Breast epithelium (tissue), 4 donors: ENCODE results near the gene CIZ1. TPM values are rescaled to one million over a fixed set of nuclear protein-coding genes. Genes with fewer than 3 reads are reported as not detected.

Source experiments
- DNase-seq, 2 donors: peaks; one replicate each; pipeline ENCODE4 v3.0.0-alpha.2; 2019; ENCODE audit warnings: low spot score in 2 of 2
- H3K27ac ChIP-seq, 2 donors: fragments of 200-600 bp; sonication (generic) in 1 of 2; one replicate each; pipeline ENCODE4 v1.5.1; 2016 to 2019; ENCODE audit warnings: mild to moderate bottlenecking in 1 of 2
- H3K27me3 ChIP-seq, 2 donors: fragments of 200-600 bp; sonication (generic) in 1 of 2; one replicate each; pipeline versions ENCODE4 v1.5.1 to v1.6.0; 2017 to 2019; ENCODE audit warnings: control low read depth in 1 of 2, mild to moderate bottlenecking in 1 of 2
- H3K36me3 ChIP-seq: fragments of 200-600 bp; one replicate; pipeline ENCODE4 v1.5.1; 2019
- H3K4me1 ChIP-seq, 2 donors: fragments of 200-600 bp; sonication (generic); one replicate each; pipeline ENCODE4 v1.5.1; 2016 to 2019; ENCODE audit warnings: control low read depth in 1 of 2
- H3K4me3 ChIP-seq, 3 donors: fragments of 200-600 bp; sonication (generic); 1 replicate in 2 of 3; 2 replicates in 1 of 3; pipeline ENCODE4 v1.5.1; 2016 to 2019; ENCODE audit warnings: mild to moderate bottlenecking in 3 of 3, moderate library complexity in 2 of 3
- H3K9me3 ChIP-seq, 2 donors: fragments of 200-600 bp; sonication (generic) in 1 of 2; one replicate each; pipeline ENCODE4 v1.5.1; 2016 to 2019; ENCODE audit warnings: control low read depth in 1 of 2
- POLR2A ChIP-seq: fragments of 450-650 bp; IDR thresholded peaks from one replicate; pipeline ENCODE4 v1.6.1; 2016; ENCODE audit warnings: antibody characterized with exemption, mild to moderate bottlenecking, moderate library complexity
- POLR2AphosphoS5 ChIP-seq, 3 donors: sonication (generic); formaldehyde crosslinking; IDR thresholded peaks; one replicate each; pipeline ENCODE4 v1.6.1; 2017; ENCODE audit warnings: antibody characterized with exemption in 3 of 3
- intact Hi-C: fragments of 100-400 bp; cut with DNase I; formaldehyde crosslinking; loops from one replicate; pipeline ENCODE4 v1.15.1; 2023; ENCODE audit warnings: low total_unique reads
- total RNA-seq, 3 donors: library from RNA; depleted of rRNA; stranded (reverse); fragments of >200 nt; gene quantifications; one replicate each; pipeline ENCODE4 v1.1.0, GENCODE V29; 2016
- TF ChIP-seq, protein P1 (sequence below), 3 donors: fragments of 450-650 bp; IDR thresholded peaks; one replicate each; pipeline ENCODE4 v1.5.1; 2016 to 2017; ENCODE audit warnings: antibody characterized with exemption in 3 of 3, mild to moderate bottlenecking in 3 of 3, moderate library complexity in 3 of 3

Gene CIZ1
- total RNA-seq, 3 donors from 2014 or later: 54.1 to 71.8 (median 58.4) TPM

DNA sequence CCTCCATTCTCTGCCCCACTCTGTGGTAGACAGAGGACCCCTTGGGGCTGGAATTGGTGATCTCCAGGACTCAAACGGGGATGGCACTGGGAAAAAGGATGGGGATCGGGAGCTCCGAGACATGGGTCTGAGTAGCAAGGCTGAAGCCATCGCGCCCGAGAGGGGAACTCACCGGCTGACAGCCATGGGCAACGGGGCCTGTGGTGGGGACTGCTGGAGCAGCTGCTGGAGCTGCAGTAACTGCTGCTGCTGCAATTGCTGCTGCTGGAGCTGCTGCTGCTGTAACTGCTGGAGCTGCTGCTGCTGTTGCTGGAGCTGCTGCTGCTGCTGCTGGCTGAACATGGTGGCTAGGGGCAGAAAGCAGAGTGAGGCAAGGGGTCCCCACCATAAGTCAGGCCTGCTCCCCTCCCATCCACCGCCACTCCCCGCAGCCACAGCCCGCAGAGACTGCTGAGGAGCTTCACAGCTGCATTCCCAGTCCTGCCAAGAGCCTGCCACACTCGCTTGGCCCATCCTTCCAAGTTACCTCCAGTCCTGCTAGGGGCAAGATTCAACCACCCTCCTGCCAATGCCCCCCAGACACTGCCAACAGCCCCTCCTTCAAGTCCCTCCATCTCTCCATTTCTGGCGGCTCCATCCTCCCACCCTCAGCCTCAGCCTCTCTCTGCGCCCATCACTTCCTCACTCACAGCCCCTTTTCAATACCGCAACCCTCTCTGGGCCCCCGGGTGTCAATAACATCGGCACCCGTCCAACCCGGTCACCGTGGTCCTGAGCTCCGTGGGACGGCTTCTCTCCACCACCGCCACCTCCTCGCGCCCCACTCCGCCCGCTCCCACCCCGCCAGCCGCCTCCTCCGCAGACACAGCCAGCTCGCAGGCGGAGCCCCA lies 611 bp downstream of the CIZ1 start:
- no peak for DNase-seq
- peaks cover 3 to 14% of the 10 kb centered on the region in 2 donors for H3K4me1 ChIP-seq
- peak overlapping the region; percentile 90 to 95 for H3K27ac ChIP-seq
- no peaks in the 10 kb centered on the region for H3K27me3 ChIP-seq
- TF ChIP-seq POLR2AphosphoS5 (IDR thresholded peaks at IDR 0.05) (no peak), POLR2A (no peak)
- TF ChIP-seq, protein P1, sequence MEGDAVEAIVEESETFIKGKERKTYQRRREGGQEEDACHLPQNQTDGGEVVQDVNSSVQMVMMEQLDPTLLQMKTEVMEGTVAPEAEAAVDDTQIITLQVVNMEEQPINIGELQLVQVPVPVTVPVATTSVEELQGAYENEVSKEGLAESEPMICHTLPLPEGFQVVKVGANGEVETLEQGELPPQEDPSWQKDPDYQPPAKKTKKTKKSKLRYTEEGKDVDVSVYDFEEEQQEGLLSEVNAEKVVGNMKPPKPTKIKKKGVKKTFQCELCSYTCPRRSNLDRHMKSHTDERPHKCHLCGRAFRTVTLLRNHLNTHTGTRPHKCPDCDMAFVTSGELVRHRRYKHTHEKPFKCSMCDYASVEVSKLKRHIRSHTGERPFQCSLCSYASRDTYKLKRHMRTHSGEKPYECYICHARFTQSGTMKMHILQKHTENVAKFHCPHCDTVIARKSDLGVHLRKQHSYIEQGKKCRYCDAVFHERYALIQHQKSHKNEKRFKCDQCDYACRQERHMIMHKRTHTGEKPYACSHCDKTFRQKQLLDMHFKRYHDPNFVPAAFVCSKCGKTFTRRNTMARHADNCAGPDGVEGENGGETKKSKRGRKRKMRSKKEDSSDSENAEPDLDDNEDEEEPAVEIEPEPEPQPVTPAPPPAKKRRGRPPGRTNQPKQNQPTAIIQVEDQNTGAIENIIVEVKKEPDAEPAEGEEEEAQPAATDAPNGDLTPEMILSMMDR (IDR thresholded peaks at IDR 0.05): no peak
- peak overlapping the region; percentile 85 to 99 (median 86) for H3K4me3 ChIP-seq
- no peaks in the 10 kb centered on the region for H3K36me3 ChIP-seq
- no peaks in the 10 kb centered on the region for H3K9me3 ChIP-seq
- intact Hi-C loops: no loop called here

DNA sequence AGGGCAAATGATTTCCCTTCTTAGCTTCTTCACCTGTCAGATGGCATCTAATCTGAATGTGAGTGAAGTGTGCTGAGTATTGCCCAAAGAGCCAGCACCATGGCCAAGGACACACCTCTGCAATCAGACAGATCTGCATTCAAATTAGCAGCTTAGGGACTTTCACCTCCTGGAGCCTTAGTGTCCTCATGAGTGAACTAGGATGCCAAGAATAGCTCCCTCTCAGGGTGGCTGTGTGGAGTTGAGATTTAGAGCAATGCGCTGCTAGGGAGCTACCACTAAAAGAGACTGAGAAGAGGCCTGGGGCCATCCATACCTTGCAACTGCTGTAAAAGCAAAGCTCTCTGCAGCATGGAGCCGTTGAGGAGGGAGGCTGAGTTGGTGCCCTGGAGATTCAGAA lies 1.4 kb downstream of the CIZ1 start:
- Histone ChIP-seq H3K4me1 (peaks cover 3 to 14% of the 10 kb centered on the region in 2 donors), H3K27me3 (no peaks in the 10 kb centered on the region), H3K9me3 (no peaks in the 10 kb centered on the region), H3K27ac (no peak overlapping the region), H3K36me3 (no peaks in the 10 kb centered on the region), H3K4me3 (peak overlapping the region in 2 of 3 donors; percentile 86 to 99)
- intact Hi-C loops: no loop called here
- TF ChIP-seq POLR2AphosphoS5 (IDR thresholded peaks at IDR 0.05): no peak
- no peak for DNase-seq

- intact Hi-C loops: no loop called here
- Histone ChIP-seq H3K4me1 (peaks cover 3 to 9% of the 10 kb centered on the region in 2 donors), H3K4me3 (no peak overlapping the region), H3K36me3 (no peaks in the 10 kb centered on the region), H3K27ac (no peak overlapping the region), H3K9me3 (no peaks in the 10 kb centered on the region), H3K27me3 (no peaks in the 10 kb centered on the region)
- DNase-seq: no peak
- no peak for TF ChIP-seq POLR2A
- no peak for TF ChIP-seq POLR2AphosphoS5 (IDR thresholded peaks at IDR 0.05)
- TF ChIP-seq, protein P1 (IDR thresholded peaks at IDR 0.05): no peak
Observed at GRCh38 chr9:128188209-128188608, 3.2 kb downstream of the CIZ1 start.

GRCh38 chr9:128187361-128187760 lies 4.0 kb downstream of the CIZ1 start:
- no peak for DNase-seq
- H3K4me3 ChIP-seq: no peak overlapping the region
- intact Hi-C loops: no loop called here
- TF ChIP-seq, protein P1 (IDR thresholded peaks at IDR 0.05): no peak
- no peak for TF ChIP-seq POLR2AphosphoS5 (IDR thresholded peaks at IDR 0.05)
- no peak for TF ChIP-seq POLR2A
- H3K27ac ChIP-seq: no peak overlapping the region
- H3K4me1 ChIP-seq: peaks cover 3 to 9% of the 10 kb centered on the region in 2 donors
- no peaks in the 10 kb centered on the region for H3K27me3 ChIP-seq
- H3K9me3 ChIP-seq: no peaks in the 10 kb centered on the region
- H3K36me3 ChIP-seq: no peaks in the 10 kb centered on the region

GRCh38 chr9:128185979-128186965 lies 5.1 kb downstream of the CIZ1 start:
- Histone ChIP-seq H3K4me1 (peaks cover 3 to 9% of the 10 kb centered on the region in 2 donors), H3K27me3 (no peaks in the 10 kb centered on the region), H3K9me3 (no peaks in the 10 kb centered on the region), H3K4me3 (no peak overlapping the region), H3K36me3 (no peaks in the 10 kb centered on the region), H3K27ac (no peak overlapping the region)
- intact Hi-C loops: no loop called here
- no peak for DNase-seq
- TF ChIP-seq POLR2A (no peak), POLR2AphosphoS5 (IDR thresholded peaks at IDR 0.05) (no peak)
- TF ChIP-seq, protein P1 (IDR thresholded peaks at IDR 0.05): no peak
